HG03039 (cell line): ENCODE results near the gene CAPN9.
"Not testable (repeated sequence)": the region's sequence is repeated elsewhere in the genome, so short reads cannot be mapped to it uniquely, and the experiment has no call there.

Experiments used
- ATAC-seq: cut with Tn5 transposase; IDR thresholded peaks from one replicate; pipeline ENCODE4 v1.9.1; 2021; ENCODE audit warnings: mild to moderate bottlenecking, moderate library complexity; ENCODE audit not compliant: unreplicated experiment

CAPN9 gene, protein sequence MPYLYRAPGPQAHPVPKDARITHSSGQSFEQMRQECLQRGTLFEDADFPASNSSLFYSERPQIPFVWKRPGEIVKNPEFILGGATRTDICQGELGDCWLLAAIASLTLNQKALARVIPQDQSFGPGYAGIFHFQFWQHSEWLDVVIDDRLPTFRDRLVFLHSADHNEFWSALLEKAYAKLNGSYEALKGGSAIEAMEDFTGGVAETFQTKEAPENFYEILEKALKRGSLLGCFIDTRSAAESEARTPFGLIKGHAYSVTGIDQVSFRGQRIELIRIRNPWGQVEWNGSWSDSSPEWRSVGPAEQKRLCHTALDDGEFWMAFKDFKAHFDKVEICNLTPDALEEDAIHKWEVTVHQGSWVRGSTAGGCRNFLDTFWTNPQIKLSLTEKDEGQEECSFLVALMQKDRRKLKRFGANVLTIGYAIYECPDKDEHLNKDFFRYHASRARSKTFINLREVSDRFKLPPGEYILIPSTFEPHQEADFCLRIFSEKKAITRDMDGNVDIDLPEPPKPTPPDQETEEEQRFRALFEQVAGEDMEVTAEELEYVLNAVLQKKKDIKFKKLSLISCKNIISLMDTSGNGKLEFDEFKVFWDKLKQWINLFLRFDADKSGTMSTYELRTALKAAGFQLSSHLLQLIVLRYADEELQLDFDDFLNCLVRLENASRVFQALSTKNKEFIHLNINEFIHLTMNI

GRCh38 chr1:230747127-230747730 is at the start of gene CAPN9:
Gene CAPN9, plus strand, starts transcription at chr1:230747388. Its CDS starts 109 bp downstream, at chr1:230747497.
- no peak for ATAC-seq

GRCh38 chr1:230698130-230698529 is 49.1 kb upstream of the CAPN9 start:
- ATAC-seq = no peak

DNA sequence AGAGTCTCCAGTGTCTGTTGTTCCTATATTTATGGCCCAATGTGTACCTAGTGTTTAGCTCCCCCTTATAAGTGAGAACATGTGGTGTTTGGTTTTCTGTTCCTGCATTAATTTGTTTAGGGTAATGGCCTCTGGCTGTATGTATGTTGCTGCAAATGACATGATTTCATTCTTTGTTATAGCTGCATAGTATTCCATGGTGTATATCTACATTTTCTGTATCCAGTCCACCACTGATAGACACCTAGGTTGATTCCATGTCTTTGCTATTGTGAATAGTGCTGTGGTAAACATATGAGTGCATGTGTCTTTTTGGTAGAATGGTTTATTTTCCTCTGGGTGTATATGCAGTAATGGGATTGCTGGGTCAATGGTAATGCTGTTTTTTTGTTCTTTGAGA is 48.2 kb upstream of the CAPN9 start:
- ATAC-seq = not testable (repeated sequence)

DNA sequence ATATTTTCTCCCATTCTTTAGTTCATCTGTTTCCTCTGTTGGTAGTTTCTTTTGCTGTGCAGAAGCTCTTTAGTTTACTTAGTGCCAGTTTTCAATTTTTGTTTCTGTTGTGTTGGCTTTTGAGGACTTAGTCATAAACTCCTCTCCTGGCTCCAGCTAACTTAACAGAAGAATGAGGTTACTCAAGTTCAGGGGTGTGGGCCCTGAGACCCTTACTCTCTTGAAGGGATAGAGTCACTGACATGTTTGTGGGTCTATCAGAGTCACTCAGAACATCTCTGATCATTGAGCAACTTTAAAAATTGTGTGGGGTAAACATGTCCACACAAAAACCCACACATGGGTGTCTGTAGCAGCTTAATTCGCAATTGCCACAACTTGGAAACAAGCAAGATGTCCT is 47.5 kb upstream of the CAPN9 start:
- ATAC-seq = no peak

DNA sequence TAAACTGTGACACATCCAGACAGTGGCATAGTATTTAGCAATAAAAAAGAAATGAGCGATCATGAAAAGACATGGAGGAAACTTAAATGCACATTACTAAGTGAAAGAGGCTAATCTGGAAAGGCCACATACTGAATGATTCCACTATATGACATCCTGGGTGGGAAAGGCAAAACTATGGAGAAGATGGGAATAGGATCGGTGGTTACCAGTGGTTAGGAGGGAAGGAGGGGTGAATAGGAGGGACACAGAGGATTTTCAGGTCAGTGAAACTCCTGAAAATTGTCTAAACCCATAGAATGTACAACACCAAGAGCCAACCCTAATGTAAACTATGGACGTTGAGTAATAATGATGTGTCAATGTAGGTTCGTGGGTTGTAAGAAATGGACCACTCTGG is 47.1 kb upstream of the CAPN9 start:
- no peak for ATAC-seq

DNA sequence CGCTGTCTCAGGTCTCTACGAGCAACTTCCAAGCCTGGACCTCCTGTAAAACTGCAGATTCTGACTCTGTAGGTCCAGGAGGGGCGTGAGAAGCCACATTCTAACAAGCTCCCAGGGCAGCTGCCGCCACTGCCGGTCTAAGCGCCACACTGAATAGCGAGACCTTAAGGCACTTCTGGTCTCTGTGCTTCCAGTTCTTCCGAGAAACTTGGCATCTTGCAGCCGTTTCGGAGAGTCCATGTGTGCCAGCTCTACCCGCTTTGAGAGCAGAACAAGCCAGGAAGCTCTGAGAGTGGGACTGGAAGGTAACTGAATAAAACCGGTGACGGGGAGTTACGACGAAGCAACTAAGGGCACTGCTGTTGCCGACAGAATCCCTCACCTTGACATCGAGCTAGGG is 45.8 kb upstream of the CAPN9 start:
- no peak for ATAC-seq

GRCh38 chr1:230701895-230702768 is 45.1 kb upstream of the CAPN9 start:
- no peak for ATAC-seq

- no peak for ATAC-seq
These were observed 44.1 kb upstream of the CAPN9 start for GRCh38 chr1:230702934-230703678.

DNA sequence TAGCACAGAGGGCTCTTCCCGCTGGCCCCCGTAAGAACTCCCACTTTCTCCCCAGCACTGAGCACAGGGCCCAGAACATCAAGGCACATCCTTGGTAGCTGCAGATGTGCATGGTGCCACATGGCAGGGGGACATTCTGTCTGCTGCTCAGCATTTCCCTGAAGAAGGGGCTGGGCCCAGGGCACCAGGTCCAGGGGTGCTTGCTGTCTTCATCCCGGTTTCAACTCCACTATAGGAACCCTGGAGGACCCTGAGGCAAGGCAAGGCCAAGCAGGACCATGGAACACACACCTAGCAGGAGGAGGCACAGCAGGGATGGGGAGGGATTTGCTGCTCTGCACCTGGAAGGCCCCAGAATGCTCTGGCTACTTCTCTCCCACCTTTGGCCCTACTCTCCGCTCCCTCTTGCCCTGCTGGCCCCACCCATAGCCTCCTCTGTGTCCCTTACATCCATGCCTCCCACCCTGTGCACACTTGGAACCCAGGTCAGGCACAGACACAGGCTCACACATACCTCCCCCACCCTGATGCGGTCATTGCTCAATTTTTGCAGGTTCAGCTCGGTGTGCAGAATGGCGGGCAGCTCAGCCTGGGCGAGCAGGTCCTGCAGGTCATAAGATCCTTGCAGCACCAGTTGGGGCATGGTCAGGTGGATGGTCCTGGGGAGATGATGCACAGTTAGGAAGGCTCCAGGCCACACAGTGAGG is 43.4 kb upstream of the CAPN9 start:
- ATAC-seq = no peak

GRCh38 chr1:230704830-230705229 is 42.4 kb upstream of the CAPN9 start:
- ATAC-seq = no peak

DNA sequence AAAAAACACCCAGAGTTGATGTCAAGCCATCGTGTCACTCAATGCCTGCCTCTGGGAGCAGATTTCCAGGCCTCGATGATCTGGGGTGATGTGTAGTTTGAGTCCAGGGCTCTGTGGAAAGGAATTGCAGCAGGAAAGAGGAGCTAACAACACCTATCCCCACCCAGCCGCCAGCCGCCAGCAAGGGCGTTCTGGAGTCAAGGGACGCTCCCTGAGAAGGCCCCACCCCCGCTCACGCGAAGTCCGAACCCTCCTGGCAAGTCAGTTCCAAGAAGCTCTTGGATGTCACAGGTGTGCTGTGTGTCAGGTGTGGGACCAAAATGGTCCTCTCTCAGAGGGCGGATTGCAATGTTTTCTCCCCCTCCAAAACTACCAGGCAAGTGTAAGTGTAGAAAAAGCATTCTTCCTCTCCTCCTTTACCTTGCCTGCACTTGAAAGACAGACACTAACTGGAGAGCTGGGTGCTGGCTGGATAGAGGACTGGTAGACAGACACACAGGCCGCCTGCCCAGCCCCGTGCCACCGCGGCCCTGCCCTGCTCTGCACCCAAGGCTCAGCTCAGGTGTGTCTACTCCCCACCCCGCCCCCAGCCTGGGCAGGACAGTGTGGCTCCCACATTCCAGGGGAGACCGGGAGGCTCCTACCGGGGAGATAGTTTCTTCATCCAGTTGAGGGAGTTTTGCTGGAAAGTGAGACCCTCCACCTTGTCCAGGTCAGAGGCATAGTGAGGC is 41.7 kb upstream of the CAPN9 start:
- ATAC-seq = no peak

DNA sequence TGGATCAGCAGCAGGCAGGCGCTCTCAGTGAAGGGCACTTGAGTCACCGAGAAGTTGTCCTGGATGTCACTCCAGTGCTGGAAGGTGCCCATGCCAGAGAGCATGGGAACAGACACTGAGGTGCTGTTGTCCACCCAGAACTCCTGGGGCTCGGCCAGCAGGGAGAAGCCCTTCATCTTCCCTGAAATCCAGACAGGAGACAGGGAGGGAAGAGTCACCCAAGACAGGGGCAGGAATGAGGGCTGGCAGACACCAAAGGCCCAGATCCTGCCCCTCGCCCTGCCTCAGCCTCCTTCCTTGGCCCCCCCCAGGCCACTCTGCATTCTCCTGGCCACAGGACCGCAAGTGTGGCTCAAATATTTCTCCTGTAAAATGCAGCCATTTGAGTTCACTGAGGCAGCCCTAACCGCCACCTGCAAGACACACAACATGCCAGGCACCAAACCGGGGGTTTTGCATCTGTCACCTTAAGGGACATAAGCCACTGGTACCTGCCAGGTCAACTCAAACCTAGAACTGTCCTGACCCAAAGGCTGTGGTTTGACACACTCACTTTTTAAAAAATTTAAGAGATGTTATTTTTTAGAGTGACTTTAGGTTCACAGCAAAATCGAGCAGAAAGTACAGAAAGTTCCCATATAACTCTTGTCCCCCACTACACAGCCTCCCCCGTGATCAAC is 41.0 kb upstream of the CAPN9 start:
- ATAC-seq = no peak

- no peak for ATAC-seq
These were observed 40.1 kb upstream of the CAPN9 start for GRCh38 chr1:230706887-230707731.

- no peak for ATAC-seq
These were observed 39.2 kb upstream of the CAPN9 start for GRCh38 chr1:230707732-230708630.

GRCh38 chr1:230708631-230709580 is 38.3 kb upstream of the CAPN9 start:
- ATAC-seq = no peak
